H1 (cell line): ENCODE data around the gene TNS4. TPM values are rescaled to one million over a fixed set of nuclear protein-coding genes. Genes with fewer than 3 reads are reported as not detected.

ENCODE experiments used
- KDM1A ChIP-seq: fragments of 200-600, 300-600 bp; sonication (generic); IDR thresholded peaks from 2 replicates; pipeline ENCODE4 v1.7.1; 2016; ENCODE audit warnings: mild to moderate bottlenecking, low read length, borderline replicate concordance
- KDM4A ChIP-seq: IDR thresholded peaks from one replicate; pipeline ENCODE4 v1.7.1; 2012; ENCODE audit warnings: low read depth, mild to moderate bottlenecking, moderate library complexity, low read length, inconsistent platforms; ENCODE audit not compliant: severe bottlenecking
- SRF ChIP-seq: IDR thresholded peaks from 2 replicates; pipeline ENCODE4 v1.6.1; 2011; ENCODE audit warnings: mild to moderate bottlenecking, low read depth, low read length, moderate library complexity
- TBP ChIP-seq: IDR thresholded peaks from 2 replicates; pipeline ENCODE4 v1.6.1; 2011; ENCODE audit warnings: low read depth, low read length, improper control_type of control experiment
- polyA plus RNA-seq, 7 experiments: library from polyadenylated mRNA; depleted of rRNA in 3 of 7; stranded (reverse) in 5 of 7; unstranded in 2 of 7; fragments of >200 nt in 5 of 7; fragments of 200-250 nt in 2 of 7; gene quantifications; 1 replicate in 5 of 7; 2 replicates in 1 of 7; 4 replicates in 1 of 7; pipeline versions ENCODE4 v1.2.1 to v1.2.3, GENCODE V29; 2011 to 2013; ENCODE audit warnings: missing spikeins in 2 of 7, mixed read lengths in 2 of 7
- total RNA-seq: library from RNA; stranded (reverse); fragmentation: NEBNext Ultra II Directional; extraction: Animal tissue kit (Norgen Biotek cat#: 25700); gene quantifications from 2 replicates; pipeline ENCODE4 v1.2.1, GENCODE V29; 2021

The TNS4 gene
- total and polyA plus RNA-seq, 2 of the 8 experiments (the other 6 are each of a cell fraction or from before 2014, with no cell fraction given), result 0.20 to 0.21 TPM

DNA sequence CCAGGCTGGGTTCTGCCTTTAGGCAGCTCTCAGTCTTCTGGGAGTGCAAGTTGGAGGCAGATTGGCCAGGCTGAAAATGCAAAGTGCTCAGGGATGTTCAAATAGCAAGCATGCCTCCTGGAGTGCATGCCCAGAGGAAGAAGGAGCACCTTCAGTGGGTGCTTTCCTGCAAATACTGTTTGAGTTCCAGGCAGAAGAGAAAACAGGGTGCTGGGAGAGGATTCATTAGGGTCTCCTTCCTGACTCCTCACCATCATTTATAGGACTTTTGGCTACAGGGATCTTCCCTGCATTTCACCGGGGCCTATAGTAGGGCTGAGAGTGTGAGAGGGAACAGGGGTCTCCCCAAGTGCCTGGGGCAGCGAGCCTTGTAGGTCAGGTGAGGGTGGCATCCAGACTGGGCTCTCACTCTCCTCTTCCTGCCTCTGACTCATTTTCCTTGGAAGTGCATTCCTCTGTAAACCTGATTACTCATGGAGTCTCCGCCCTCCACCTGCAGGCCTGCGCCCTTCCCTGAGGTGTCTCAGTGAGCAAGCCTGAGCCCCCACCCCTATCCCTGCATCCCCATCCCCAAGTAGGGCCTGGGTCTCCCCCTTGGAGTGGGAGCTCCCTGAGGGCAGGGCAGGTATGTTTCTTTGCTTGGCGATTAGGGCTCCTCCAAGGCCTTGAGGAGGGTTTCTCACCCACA is 17.1 kb upstream of the TNS4 start (continued):
- no peak for TF ChIP-seq TBP
- TF ChIP-seq KDM1A, result no peak
- no peak for TF ChIP-seq SRF
- TF ChIP-seq KDM4A, result no peak
